Measurements from ENCODE around the gene TPK1. TPM values are rescaled to one million over a fixed set of nuclear protein-coding genes. Genes with fewer than 3 reads are reported as not detected.

The TPK1 gene
- total and polyA plus RNA-seq, 8 donors, result 1.8 to 13.0 (median 4.3) TPM

GRCh38 chr7:144725070-144725469 lies 110.8 kb downstream of the TPK1 start:
- intact Hi-C loops (cut with DNase I; ENCODE audit: low total_unique reads), result no loop called here
- no peak for TF ChIP-seq EP300 (IDR thresholded peaks at IDR 0.05)
- no peak for TF ChIP-seq POLR2A (IDR thresholded peaks at IDR 0.05)
- TF ChIP-seq, protein P1, sequence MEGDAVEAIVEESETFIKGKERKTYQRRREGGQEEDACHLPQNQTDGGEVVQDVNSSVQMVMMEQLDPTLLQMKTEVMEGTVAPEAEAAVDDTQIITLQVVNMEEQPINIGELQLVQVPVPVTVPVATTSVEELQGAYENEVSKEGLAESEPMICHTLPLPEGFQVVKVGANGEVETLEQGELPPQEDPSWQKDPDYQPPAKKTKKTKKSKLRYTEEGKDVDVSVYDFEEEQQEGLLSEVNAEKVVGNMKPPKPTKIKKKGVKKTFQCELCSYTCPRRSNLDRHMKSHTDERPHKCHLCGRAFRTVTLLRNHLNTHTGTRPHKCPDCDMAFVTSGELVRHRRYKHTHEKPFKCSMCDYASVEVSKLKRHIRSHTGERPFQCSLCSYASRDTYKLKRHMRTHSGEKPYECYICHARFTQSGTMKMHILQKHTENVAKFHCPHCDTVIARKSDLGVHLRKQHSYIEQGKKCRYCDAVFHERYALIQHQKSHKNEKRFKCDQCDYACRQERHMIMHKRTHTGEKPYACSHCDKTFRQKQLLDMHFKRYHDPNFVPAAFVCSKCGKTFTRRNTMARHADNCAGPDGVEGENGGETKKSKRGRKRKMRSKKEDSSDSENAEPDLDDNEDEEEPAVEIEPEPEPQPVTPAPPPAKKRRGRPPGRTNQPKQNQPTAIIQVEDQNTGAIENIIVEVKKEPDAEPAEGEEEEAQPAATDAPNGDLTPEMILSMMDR (IDR thresholded peaks at IDR 0.05), result no peak
- no peak for TF ChIP-seq POLR2AphosphoS5 (IDR thresholded peaks at IDR 0.05)
- no peaks in the 10 kb centered on the region for H3K36me3 ChIP-seq
- no peak overlapping the region for H3K27ac ChIP-seq
- DNase-seq, result no peak
- H3K4me3 ChIP-seq, result no peak overlapping the region
- H3K4me1 ChIP-seq, result no peaks in the 10 kb centered on the region
- H3K27me3 ChIP-seq, result no peaks in the 10 kb centered on the region
- H3K9me3 ChIP-seq, result no peaks in the 10 kb centered on the region
- 63 to 84% (median 76%) methylated on average over 1 of the region's 1 CpG for WGBS, 5 donors

GRCh38 chr7:144723301-144723700 lies 112.6 kb downstream of the TPK1 start:
- intact Hi-C loops (cut with DNase I; ENCODE audit: low total_unique reads), result no loop called here
- Histone ChIP-seq H3K9me3 (no peaks in the 10 kb centered on the region), H3K27ac (no peak overlapping the region), H3K4me3 (no peak overlapping the region), H3K36me3 (no peaks in the 10 kb centered on the region), H3K4me1 (no peaks in the 10 kb centered on the region), H3K27me3 (no peaks in the 10 kb centered on the region)
- DNase-seq, result no peak
- no peak for TF ChIP-seq POLR2A (IDR thresholded peaks at IDR 0.05)
- TF ChIP-seq EP300 (IDR thresholded peaks at IDR 0.05), result no peak
- TF ChIP-seq POLR2AphosphoS5 (IDR thresholded peaks at IDR 0.05), result no peak
- TF ChIP-seq, protein P1 (IDR thresholded peaks at IDR 0.05), result no peak
- 72 to 83% (median 79%) methylated on average over 4 of the region's 4 CpGs for WGBS, 5 donors

DNA sequence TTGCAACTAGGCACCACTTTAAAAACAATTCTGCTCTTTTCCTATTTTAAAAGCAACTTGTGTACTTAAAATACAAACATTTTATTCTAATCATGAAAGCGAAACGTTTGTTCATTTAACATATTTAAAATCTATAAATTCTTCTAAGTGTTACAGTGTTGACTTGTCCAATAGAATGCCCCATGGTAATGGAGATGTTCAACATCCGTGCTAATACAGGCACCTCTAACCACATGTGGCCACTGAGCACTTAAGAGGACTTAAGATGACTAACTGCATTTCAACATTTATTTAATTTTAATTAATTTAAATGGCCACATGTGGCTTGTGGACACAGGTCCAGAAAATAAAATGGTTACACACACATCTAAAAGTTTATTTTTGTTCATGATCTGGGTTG lies 115.1 kb downstream of the TPK1 start:
- H3K27me3 ChIP-seq, result no peaks in the 10 kb centered on the region
- H3K4me3 ChIP-seq, result no peak overlapping the region
- H3K27ac ChIP-seq, result no peak overlapping the region
- TF ChIP-seq POLR2AphosphoS5 (IDR thresholded peaks at IDR 0.05) (no peak), POLR2A (IDR thresholded peaks at IDR 0.05) (no peak), EP300 (IDR thresholded peaks at IDR 0.05) (no peak)
- TF ChIP-seq, protein P1 (IDR thresholded peaks at IDR 0.05), result no peak
- H3K36me3 ChIP-seq, result no peaks in the 10 kb centered on the region
- WGBS, 5 donors, result 76 to 91% (median 88%) methylated on average over 3 of the region's 3 CpGs
- intact Hi-C loops (cut with DNase I; ENCODE audit: low total_unique reads), result no loop called here
- no peaks in the 10 kb centered on the region for H3K9me3 ChIP-seq
- no peak for DNase-seq
- H3K4me1 ChIP-seq, result peaks cover 0 to 5% (median 0%) of the 10 kb centered on the region in 4 donors

GRCh38 chr7:144720149-144720548 lies 115.7 kb downstream of the TPK1 start:
- 79 to 84% (median 82%) methylated on average over 6 of the region's 6 CpGs for WGBS, 5 donors
- no peak for DNase-seq
- Histone ChIP-seq H3K4me1 (peaks cover 0 to 5% (median 0%) of the 10 kb centered on the region in 4 donors), H3K36me3 (no peaks in the 10 kb centered on the region), H3K27ac (no peak overlapping the region), H3K4me3 (no peak overlapping the region), H3K9me3 (no peaks in the 10 kb centered on the region), H3K27me3 (no peaks in the 10 kb centered on the region)
- TF ChIP-seq, protein P1 (IDR thresholded peaks at IDR 0.05), result no peak
- no peak for TF ChIP-seq POLR2A (IDR thresholded peaks at IDR 0.05)
- no peak for TF ChIP-seq EP300 (IDR thresholded peaks at IDR 0.05)
- TF ChIP-seq POLR2AphosphoS5 (IDR thresholded peaks at IDR 0.05), result no peak
- intact Hi-C loops (cut with DNase I; ENCODE audit: low total_unique reads), result no loop called here
